H1 (cell line): ENCODE results near the gene IPO11. TPM values are rescaled to one million over a fixed set of nuclear protein-coding genes. Genes with fewer than 3 reads are reported as not detected.

Experiments
- CTCF ChIA-PET: fragments of 300-600 bp; sonication (Branson Sonifier 250); formaldehyde crosslinking; loops from one replicate; lab custom pipeline; 2021; ENCODE audit not compliant: partially characterized antibody; lab: Charles Lee
- POLR2A ChIA-PET: fragments of 300-600 bp; sonication (Branson Sonifier 250); formaldehyde crosslinking; loops from one replicate; lab custom pipeline; 2021; ENCODE audit warnings: inconsistent platforms; ENCODE audit not compliant: partially characterized antibody; lab: Charles Lee
- DNase-seq, 2 experiments: peaks; one replicate each; pipeline versions ENCODE4 v3.0.0 to v3.0.0-alpha.2; 2010 to 2022; ENCODE audit warnings: low spot score in 2 of 2, low read depth in 1 of 2, mixed read lengths in 1 of 2
- FAIRE-seq: peaks from 2 replicates; lab custom pipeline; 2011; peaks lifted over from hg19 to GRCh38; lab: Jason Lieb, UNC
- H2AFZ ChIP-seq: 2 replicates; pipeline ENCODE4 v1.8.1; 2012; ENCODE audit warnings: low read length, inconsistent platforms
- H2AK5ac ChIP-seq: 2 replicates; pipeline ENCODE4 v1.6.1; 2013; ENCODE audit warnings: low read depth, low read length
- H2BK120ac ChIP-seq: replicated peaks from 2 replicates; pipeline ENCODE3; 2013; ENCODE audit warnings: low read depth, low read length, inconsistent platforms
- H2BK12ac ChIP-seq: 2 replicates; pipeline ENCODE4 v1.6.1; 2013; ENCODE audit warnings: low read depth, low read length
- H2BK15ac ChIP-seq: 2 replicates; pipeline ENCODE4 v1.6.1; 2013; ENCODE audit warnings: low read length
- H2BK20ac ChIP-seq: 2 replicates; pipeline ENCODE4 v1.6.1; 2013; ENCODE audit warnings: low read length
- H2BK5ac ChIP-seq: 2 replicates; pipeline ENCODE4 v1.6.1; 2013; ENCODE audit warnings: low read depth, low read length
- H3K14ac ChIP-seq: 2 replicates; pipeline ENCODE4 v1.6.1; 2013; ENCODE audit warnings: inconsistent platforms; ENCODE audit not compliant: insufficient read length
- H3K18ac ChIP-seq: 2 replicates; pipeline ENCODE4 v1.6.1; 2013; ENCODE audit warnings: low read length; ENCODE audit errors: extremely low read depth
- H3K23ac ChIP-seq: 2 replicates; pipeline ENCODE4 v1.6.1; 2013; ENCODE audit warnings: inconsistent platforms; ENCODE audit not compliant: insufficient read length
- H3K23me2 ChIP-seq: 2 replicates; pipeline ENCODE4 v1.6.1; 2013; ENCODE audit warnings: low read depth, low read length
- H3K27ac ChIP-seq: 2 replicates; pipeline ENCODE4 v1.6.1; 2011; ENCODE audit warnings: low read depth, low read length, inconsistent platforms
- H3K27me3 ChIP-seq, 4 experiments: replicated peaks in 1 of 4; 1 replicate in 1 of 4; 2 replicates in 3 of 4; pipeline versions ENCODE4 v1.6.1 to v1.8.1; 2011 to 2013; ENCODE audit warnings: low read length in 3 of 4, mild to moderate bottlenecking in 3 of 4, inconsistent platforms in 2 of 4, mixed read lengths in 2 of 4, moderate library complexity in 1 of 4; ENCODE audit not compliant: control insufficient read depth in 3 of 4, insufficient read depth in 3 of 4; ENCODE audit errors: extremely low read depth in 1 of 4
- H3K36me3 ChIP-seq, 4 experiments: 2 replicates each; pipeline versions ENCODE4 v1.6.1 to v1.8.1; 2011 to 2013; ENCODE audit warnings: mild to moderate bottlenecking in 4 of 4, low read length in 3 of 4, moderate library complexity in 2 of 4, control low read depth in 1 of 4, inconsistent platforms in 1 of 4; ENCODE audit not compliant: insufficient read depth in 4 of 4, control insufficient read depth in 2 of 4
- H3K4ac ChIP-seq: replicated peaks from 2 replicates; pipeline ENCODE3; 2013; ENCODE audit warnings: low read length, low read depth, mixed read lengths, inconsistent platforms; ENCODE audit not compliant: insufficient read length
- H3K4me1 ChIP-seq, 4 experiments: replicated peaks in 1 of 4; 1 replicate in 1 of 4; 2 replicates in 3 of 4; pipeline versions ENCODE4 v1.6.1 to v1.8.1; 2011 to 2013; ENCODE audit warnings: low read length in 3 of 4, inconsistent platforms in 2 of 4, mixed read lengths in 1 of 4; ENCODE audit not compliant: insufficient read depth in 4 of 4, control insufficient read depth in 3 of 4
- H3K4me2 ChIP-seq, 2 experiments: 2 replicates each; pipeline versions ENCODE4 v1.6.1 to v1.8.1; 2011 to 2013; ENCODE audit warnings: low read depth in 2 of 2, low read length in 2 of 2, control low read depth in 1 of 2, inconsistent platforms in 1 of 2, mild to moderate bottlenecking in 1 of 2; ENCODE audit not compliant: insufficient read depth in 1 of 2
- H3K4me3 ChIP-seq, 4 experiments: fragments of 200-600, 300-600 bp in 1 of 4; sonication (generic), shearing (Covaris generic), sonication (Bioruptor Twin) in 1 of 4; 2 replicates each; pipeline versions ENCODE4 v1.5.1 to v1.8.1; 2011 to 2016; ENCODE audit warnings: low read length in 4 of 4, low read depth in 3 of 4, control low read depth in 2 of 4, inconsistent platforms in 2 of 4, mild to moderate bottlenecking in 2 of 4, mixed read lengths in 1 of 4, moderate library complexity in 1 of 4; ENCODE audit not compliant: insufficient read depth in 2 of 4; ENCODE audit errors: extremely low read depth in 1 of 4
- H3K56ac ChIP-seq: replicated peaks from 2 replicates; pipeline ENCODE3; 2013; ENCODE audit warnings: low read depth, mild to moderate bottlenecking, mixed read lengths, low read length, inconsistent platforms; ENCODE audit not compliant: insufficient read length
- H3K79me1 ChIP-seq: 2 replicates; pipeline ENCODE4 v1.6.1; 2013; ENCODE audit warnings: low read depth, low read length, control low read depth
- H3K79me2 ChIP-seq, 2 experiments: 2 replicates each; pipeline versions ENCODE4 v1.6.1 to v1.8.1; 2012 to 2013; ENCODE audit warnings: low read length in 2 of 2, mild to moderate bottlenecking in 2 of 2, inconsistent platforms in 1 of 2; ENCODE audit not compliant: insufficient read depth in 2 of 2, control insufficient read depth in 1 of 2
- H3K9ac ChIP-seq, 4 experiments: replicated peaks in 1 of 4; 1 replicate in 1 of 4; 2 replicates in 3 of 4; pipeline versions ENCODE4 v1.6.1 to v1.8.1; 2011 to 2013; ENCODE audit warnings: low read depth in 3 of 4, low read length in 3 of 4, control low read depth in 2 of 4, mild to moderate bottlenecking in 2 of 4, moderate library complexity in 2 of 4, inconsistent platforms in 1 of 4; ENCODE audit errors: extremely low read depth in 1 of 4
- H3K9me3 ChIP-seq, 2 experiments: 2 replicates each; pipeline versions ENCODE4 v1.6.1 to v1.8.1; 2012 to 2013; ENCODE audit warnings: mild to moderate bottlenecking in 2 of 2, moderate library complexity in 2 of 2, control low read depth in 1 of 2, inconsistent platforms in 1 of 2, low read depth in 1 of 2, low read length in 1 of 2, mixed read lengths in 1 of 2; ENCODE audit not compliant: insufficient read depth in 2 of 2
- H4K20me1 ChIP-seq, 2 experiments: replicated peaks in 1 of 2; 2 replicates each; pipeline versions ENCODE3 to v1.8.1; 2011 to 2013; ENCODE audit warnings: inconsistent platforms in 2 of 2, low read length in 2 of 2, mild to moderate bottlenecking in 1 of 2; ENCODE audit not compliant: insufficient read depth in 2 of 2, control insufficient read depth in 1 of 2
- H4K5ac ChIP-seq: 2 replicates; pipeline ENCODE4 v1.6.1; 2013; ENCODE audit warnings: low read length, low read depth, mixed read lengths, inconsistent platforms; ENCODE audit not compliant: insufficient read length
- H4K8ac ChIP-seq: 2 replicates; pipeline ENCODE4 v1.8.0; 2013; ENCODE audit warnings: mild to moderate bottlenecking, moderate library complexity, low read length, inconsistent platforms; ENCODE audit not compliant: insufficient read depth; ENCODE audit errors: extremely low read depth
- H4K91ac ChIP-seq: replicated peaks from 2 replicates; pipeline ENCODE3; 2013; ENCODE audit warnings: low read length, mixed read lengths, inconsistent platforms; ENCODE audit not compliant: insufficient read length
- CBX8 ChIP-seq: fragments of 300-800, 300-1000 bp; sonication (generic); IDR thresholded peaks from 2 replicates; pipeline ENCODE4 v1.7.1; 2016; ENCODE audit warnings: low read depth, low read length, borderline replicate concordance
- CREB1 ChIP-seq: IDR thresholded peaks from 2 replicates; pipeline ENCODE4 v1.6.1; 2012; ENCODE audit warnings: inconsistent platforms
- EGR1 ChIP-seq: IDR thresholded peaks from 2 replicates; pipeline ENCODE4 v1.6.1; 2011; ENCODE audit warnings: low read depth, low read length, borderline replicate concordance
- HDAC2 ChIP-seq, 2 experiments: fragments of 300-600 bp in 1 of 2; sonication (generic) in 1 of 2; IDR thresholded peaks; 2 replicates each; pipeline ENCODE4 v1.6.1; 2011 to 2012; ENCODE audit warnings: low read depth in 2 of 2, low read length in 2 of 2, mild to moderate bottlenecking in 2 of 2, moderate library complexity in 2 of 2, borderline replicate concordance in 1 of 2, inconsistent platforms in 1 of 2
- POLR2AphosphoS5 ChIP-seq: IDR thresholded peaks from 2 replicates; pipeline ENCODE4 v1.6.1; 2011; ENCODE audit warnings: low read depth, low read length
- RFX5 ChIP-seq: IDR thresholded peaks from 2 replicates; pipeline ENCODE4 v1.6.1; 2011; ENCODE audit warnings: low read depth, low read length, improper control_type of control experiment, borderline replicate concordance
- RNF2 ChIP-seq: fragments of 200-900, 300-1000 bp; sonication (generic); IDR thresholded peaks from 2 replicates; pipeline ENCODE4 v1.7.1; 2016; ENCODE audit warnings: borderline replicate concordance, low read depth, mild to moderate bottlenecking, antibody characterized with exemption, low read length; ENCODE audit not compliant: poor library complexity, severe bottlenecking; ENCODE audit errors: missing control alignments
- SRF ChIP-seq: IDR thresholded peaks from 2 replicates; pipeline ENCODE4 v1.6.1; 2011; ENCODE audit warnings: mild to moderate bottlenecking, low read depth, low read length, moderate library complexity
- SUZ12 ChIP-seq: fragments of 200-600 bp; sonication (generic); IDR thresholded peaks from 2 replicates; pipeline ENCODE4 v1.6.1; 2012; ENCODE audit warnings: mild to moderate bottlenecking, inconsistent platforms, low read length, moderate library complexity, mixed read lengths
- YY1 ChIP-seq: IDR thresholded peaks from 2 replicates; pipeline ENCODE4 v1.6.1; 2011; ENCODE audit warnings: low read depth, mild to moderate bottlenecking, low read length
- WGBS, 2 experiments: shearing (Covaris generic) in 1 of 2; methylation state at CpG; one replicate each; pipeline versions ENCODE4 v1.1.6 to v1.1.7; 2013 to 2015; ENCODE audit warnings: low lambda C conversion rate in 2 of 2, mixed read lengths in 2 of 2, inconsistent platforms in 1 of 2, low coverage in 1 of 2, missing lambda C conversion rate in 1 of 2; ENCODE audit not compliant: insufficient replicate concordance in 2 of 2, insufficient coverage in 1 of 2, insufficient read length in 1 of 2; ENCODE audit errors: extremely low coverage in 1 of 2, missing lambda C conversion rate in 1 of 2; 5-methylcytosine and 5-hydroxymethylcytosine counted together
- polyA plus RNA-seq, 7 experiments: library from polyadenylated mRNA; depleted of rRNA in 3 of 7; stranded (reverse) in 5 of 7; unstranded in 2 of 7; fragments of >200 nt in 5 of 7; fragments of 200-250 nt in 2 of 7; gene quantifications; 1 replicate in 5 of 7; 2 replicates in 1 of 7; 4 replicates in 1 of 7; pipeline versions ENCODE4 v1.2.1 to v1.2.3, GENCODE V29; 2011 to 2013; ENCODE audit warnings: missing spikeins in 2 of 7, mixed read lengths in 2 of 7
- total RNA-seq: library from RNA; stranded (reverse); fragmentation: NEBNext Ultra II Directional; extraction: Animal tissue kit (Norgen Biotek cat#: 25700); gene quantifications from 2 replicates; pipeline ENCODE4 v1.2.1, GENCODE V29; 2021
- TF ChIP-seq, protein P1 (sequence below): IDR thresholded peaks from 2 replicates; pipeline ENCODE4 v1.6.1; 2012; ENCODE audit warnings: inconsistent platforms
- TF ChIP-seq, protein P2 (sequence below): IDR thresholded peaks from 2 replicates; pipeline ENCODE4 v1.6.1; 2011; ENCODE audit warnings: low read length, improper control_type of control experiment

IPO11 gene
- total and polyA plus RNA-seq, 2 of the 8 experiments (the other 6 are each of a cell fraction or from before 2014, with no cell fraction given): 23.6 to 64.4 TPM

DNA sequence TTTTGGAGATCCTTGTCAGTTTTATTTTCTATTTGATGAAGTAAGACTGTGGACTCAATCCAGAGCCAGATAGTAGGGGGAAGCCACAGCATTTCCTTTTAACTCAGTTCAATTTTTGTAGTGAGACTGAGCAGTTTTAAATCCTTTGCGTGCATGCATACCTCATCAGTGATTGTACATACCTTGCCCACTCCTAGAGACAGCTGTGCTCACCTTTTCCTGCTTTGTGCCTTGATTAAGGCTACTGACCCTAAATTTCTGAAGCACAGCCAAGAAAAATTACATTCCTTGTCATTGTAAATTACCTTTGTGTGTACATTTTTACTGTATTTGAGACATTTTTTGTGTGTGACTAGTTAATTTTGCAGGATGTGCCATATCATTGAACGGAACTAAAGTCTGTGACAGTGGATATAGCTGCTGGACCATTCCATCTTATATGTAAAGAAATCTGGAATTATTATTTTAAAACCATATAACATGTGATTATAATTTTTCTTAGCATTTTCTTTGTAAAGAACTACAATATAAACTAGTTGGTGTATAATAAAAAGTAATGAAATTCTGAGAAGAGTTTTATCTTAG is 26.7 kb upstream of the IPO11 start:
- FAIRE-seq (no peak), DNase-seq (no peak)
- H3K79me1 ChIP-seq: no peaks in the 10 kb centered on the region
- no peak overlapping the region for H2AFZ ChIP-seq
- H2AK5ac ChIP-seq: no peak overlapping the region
- H3K4me2 ChIP-seq: no peak overlapping the region
- H3K18ac ChIP-seq: no peak overlapping the region
- H3K79me2 ChIP-seq: no peaks in the 10 kb centered on the region
- H3K4me1 ChIP-seq: no peaks in the 10 kb centered on the region
- no peak overlapping the region for H2BK5ac ChIP-seq
- H3K23me2 ChIP-seq: no peaks in the 10 kb centered on the region
- no peak overlapping the region for H3K4me3 ChIP-seq
- ChIA-PET CTCF (no interaction called here), POLR2A (no interaction called here)
- no peak overlapping the region for H2BK15ac ChIP-seq
- no peak overlapping the region for H2BK12ac ChIP-seq
- H3K27ac ChIP-seq: no peak overlapping the region
- H4K20me1 ChIP-seq: peaks cover 0 to 2% of the 10 kb centered on the region in 2 experiments
- peaks cover 6 to 84% (median 36%) of the 10 kb centered on the region in 4 experiments for H3K36me3 ChIP-seq
- no peak overlapping the region for H2BK20ac ChIP-seq
- no peaks in the 10 kb centered on the region for H3K27me3 ChIP-seq
- no peaks in the 10 kb centered on the region for H3K9me3 ChIP-seq
- H3K9ac ChIP-seq: no peak overlapping the region
- no peak overlapping the region for H3K4ac ChIP-seq
- H3K56ac ChIP-seq: no peak overlapping the region
- H3K23ac ChIP-seq: no peak overlapping the region
- H4K8ac ChIP-seq: no peak overlapping the region
- H4K91ac ChIP-seq: no peak overlapping the region
- H2BK120ac ChIP-seq: no peak overlapping the region
- 93% methylated on average over 2 of the region's 2 CpGs; no CpG with 5 or more reads in 1 of the 2 experiments for WGBS, 2 experiments
- H4K5ac ChIP-seq: no peak overlapping the region
- H3K14ac ChIP-seq: no peak overlapping the region
- TF ChIP-seq SRF (no peak), POLR2AphosphoS5 (no peak), RNF2 (no peak), YY1 (no peak), CBX8 (no peak), EGR1 (no peak), SUZ12 (no peak), RFX5 (no peak), HDAC2 (IDR thresholded peaks at IDR 0.05; ENCODE audit: borderline replicate concordance in 1 of 2, low read depth in 2 of 2, low read length in 2 of 2) (no peak), CREB1 (no peak)
- TF ChIP-seq, protein P1, sequence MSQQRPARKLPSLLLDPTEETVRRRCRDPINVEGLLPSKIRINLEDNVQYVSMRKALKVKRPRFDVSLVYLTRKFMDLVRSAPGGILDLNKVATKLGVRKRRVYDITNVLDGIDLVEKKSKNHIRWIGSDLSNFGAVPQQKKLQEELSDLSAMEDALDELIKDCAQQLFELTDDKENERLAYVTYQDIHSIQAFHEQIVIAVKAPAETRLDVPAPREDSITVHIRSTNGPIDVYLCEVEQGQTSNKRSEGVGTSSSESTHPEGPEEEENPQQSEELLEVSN: no peak
- TF ChIP-seq, protein P2, sequence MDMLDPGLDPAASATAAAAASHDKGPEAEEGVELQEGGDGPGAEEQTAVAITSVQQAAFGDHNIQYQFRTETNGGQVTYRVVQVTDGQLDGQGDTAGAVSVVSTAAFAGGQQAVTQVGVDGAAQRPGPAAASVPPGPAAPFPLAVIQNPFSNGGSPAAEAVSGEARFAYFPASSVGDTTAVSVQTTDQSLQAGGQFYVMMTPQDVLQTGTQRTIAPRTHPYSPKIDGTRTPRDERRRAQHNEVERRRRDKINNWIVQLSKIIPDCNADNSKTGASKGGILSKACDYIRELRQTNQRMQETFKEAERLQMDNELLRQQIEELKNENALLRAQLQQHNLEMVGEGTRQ: no peak
